Trophoblast cell (in vitro differentiated cells and primary cell): ENCODE results near the gene ZSCAN25.

Experiments
- DNase-seq, 2 donors: peaks; one replicate each; pipeline ENCODE4 v3.0.0-alpha.2; 2016
- H2AFZ ChIP-seq: 2 replicates; pipeline ENCODE4 v1.6.1; 2013; ENCODE audit warnings: low read length, moderate library complexity, mild to moderate bottlenecking; ENCODE audit not compliant: insufficient read depth, poor library complexity
- H2AK5ac ChIP-seq: 2 replicates; pipeline ENCODE4 v1.6.1; 2013; ENCODE audit warnings: mild to moderate bottlenecking, low read length
- H2BK120ac ChIP-seq: 2 replicates; pipeline ENCODE4 v1.6.1; 2013; ENCODE audit warnings: low read length, mild to moderate bottlenecking, moderate library complexity; ENCODE audit not compliant: insufficient read depth, poor library complexity
- H2BK12ac ChIP-seq: 2 replicates; pipeline ENCODE4 v1.6.1; 2013; ENCODE audit warnings: mild to moderate bottlenecking, low read length, moderate library complexity
- H2BK5ac ChIP-seq: 2 replicates; pipeline ENCODE4 v1.6.1; 2013; ENCODE audit warnings: low read length, low read depth, moderate library complexity, mild to moderate bottlenecking; ENCODE audit not compliant: poor library complexity
- H3K14ac ChIP-seq: 2 replicates; pipeline ENCODE4 v1.6.1; 2013; ENCODE audit warnings: mild to moderate bottlenecking, low read length
- H3K18ac ChIP-seq: 2 replicates; pipeline ENCODE4 v1.6.1; 2013; ENCODE audit warnings: mild to moderate bottlenecking, low read length
- H3K23ac ChIP-seq: 2 replicates; pipeline ENCODE4 v1.6.1; 2013; ENCODE audit warnings: low read length
- H3K27ac ChIP-seq: 2 replicates; pipeline ENCODE4 v1.5.1; 2013; ENCODE audit warnings: low read depth, mild to moderate bottlenecking, inconsistent platforms, low read length, moderate library complexity
- H3K27me3 ChIP-seq: 2 replicates; pipeline ENCODE4 v1.6.1; 2013; ENCODE audit warnings: inconsistent platforms, mild to moderate bottlenecking, low read length, moderate library complexity; ENCODE audit not compliant: insufficient read depth
- H3K36me3 ChIP-seq, 2 experiments: 1 replicate in 1 of 2; 2 replicates in 1 of 2; pipeline ENCODE4 v1.6.1; 2013; ENCODE audit warnings: low read length in 2 of 2, mild to moderate bottlenecking in 2 of 2, moderate library complexity in 1 of 2; ENCODE audit not compliant: insufficient read depth in 2 of 2, control insufficient read depth in 1 of 2
- H3K4ac ChIP-seq: 2 replicates; pipeline ENCODE4 v1.6.1; 2013; ENCODE audit warnings: low read depth, mild to moderate bottlenecking, low read length, moderate library complexity
- H3K4me1 ChIP-seq, 2 experiments: 1 replicate in 1 of 2; 2 replicates in 1 of 2; pipeline ENCODE4 v1.6.1; 2013; ENCODE audit warnings: low read length in 2 of 2, mild to moderate bottlenecking in 2 of 2, moderate library complexity in 1 of 2; ENCODE audit not compliant: insufficient read depth in 2 of 2, control insufficient read depth in 1 of 2
- H3K4me2 ChIP-seq: 2 replicates; pipeline ENCODE4 v1.6.1; 2013; ENCODE audit warnings: inconsistent platforms, mild to moderate bottlenecking, low read length, moderate library complexity
- H3K4me3 ChIP-seq: 2 replicates; pipeline ENCODE4 v1.5.1; 2013; ENCODE audit warnings: mild to moderate bottlenecking, low read depth, low read length, inconsistent platforms
- H3K79me1 ChIP-seq: one replicate; pipeline ENCODE4 v1.6.1; 2013; ENCODE audit warnings: low read length
- H3K79me2 ChIP-seq: 2 replicates; pipeline ENCODE4 v1.6.1; 2013; ENCODE audit warnings: low read length, mild to moderate bottlenecking; ENCODE audit not compliant: control insufficient read depth, insufficient read depth, poor library complexity
- H3K9ac ChIP-seq: 2 replicates; pipeline ENCODE4 v1.6.1; 2013; ENCODE audit warnings: mild to moderate bottlenecking, low read length
- H3K9me3 ChIP-seq: 2 replicates; pipeline ENCODE4 v1.6.1; 2013; ENCODE audit warnings: low read depth, mild to moderate bottlenecking, control low read depth, inconsistent platforms, low read length; ENCODE audit not compliant: insufficient read depth
- H4K12ac ChIP-seq: 2 replicates; pipeline ENCODE4 v1.6.1; 2013; ENCODE audit warnings: low read depth, mild to moderate bottlenecking, low read length, moderate library complexity
- H4K8ac ChIP-seq: 2 replicates; pipeline ENCODE4 v1.6.1; 2013; ENCODE audit warnings: low read depth, mild to moderate bottlenecking, low read length, moderate library complexity
- H4K91ac ChIP-seq: one replicate; pipeline ENCODE4 v1.6.1; 2013; ENCODE audit warnings: low read depth, mild to moderate bottlenecking, low read length, moderate library complexity
- WGBS: extraction: QIAGEN DNeasy Blood & Tissue Kit; methylation state at CpG from one replicate; pipeline ENCODE4 v1.1.7; 2013; ENCODE audit warnings: missing lambda C conversion rate; ENCODE audit not compliant: insufficient read length, insufficient coverage; ENCODE audit errors: extremely low coverage; 5-methylcytosine and 5-hydroxymethylcytosine counted together

The ZSCAN25 gene

GRCh38 chr7:99669782-99670181 is 53.0 kb downstream of the ZSCAN25 start:
- WGBS, result no CpG with 5 or more reads among the region's 3 CpGs

DNA sequence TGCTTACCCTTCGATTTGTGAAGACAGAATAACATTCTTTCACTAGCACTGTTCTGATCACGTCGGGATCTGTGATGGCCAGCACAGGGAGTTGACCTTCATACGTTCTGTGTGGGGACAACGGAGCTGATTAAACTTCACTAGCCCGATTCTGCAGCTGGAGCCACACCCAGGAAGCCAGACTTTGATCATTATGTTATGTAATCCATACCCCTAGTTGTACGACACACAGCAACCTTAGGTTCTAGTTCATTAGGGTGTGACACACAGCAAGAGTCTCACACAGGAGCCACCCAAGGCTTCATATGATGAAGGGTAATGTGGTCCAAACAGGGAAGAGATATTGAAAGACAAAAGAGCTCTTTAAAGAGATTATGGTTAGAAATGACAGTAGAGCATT is 55.8 kb downstream of the ZSCAN25 start:
- no peak overlapping the region for H3K18ac ChIP-seq
- H4K12ac ChIP-seq, result no peak overlapping the region
- H3K4me1 ChIP-seq, result no peaks in the 10 kb centered on the region
- no peak overlapping the region for H3K27ac ChIP-seq
- no peak overlapping the region for H3K4me3 ChIP-seq
- no peak overlapping the region for H3K9ac ChIP-seq
- H3K79me2 ChIP-seq, result no peaks in the 10 kb centered on the region
- no peak overlapping the region for H2AK5ac ChIP-seq
- H3K14ac ChIP-seq, result no peak overlapping the region
- no peaks in the 10 kb centered on the region for H3K36me3 ChIP-seq
- no peak overlapping the region for H2BK5ac ChIP-seq
- DNase-seq, result no peak
- H2BK120ac ChIP-seq, result no peak overlapping the region
- WGBS, result no CpG with 5 or more reads among the region's 7 CpGs
- no peak overlapping the region for H3K4ac ChIP-seq
- H2BK12ac ChIP-seq, result no peak overlapping the region
- H2AFZ ChIP-seq, result no peak overlapping the region
- no peaks in the 10 kb centered on the region for H3K27me3 ChIP-seq
- no peak overlapping the region for H3K23ac ChIP-seq
- no peak overlapping the region for H4K91ac ChIP-seq
- no peaks in the 10 kb centered on the region for H3K9me3 ChIP-seq
- H3K79me1 ChIP-seq, result no peaks in the 10 kb centered on the region
- H3K4me2 ChIP-seq, result no peak overlapping the region
- H4K8ac ChIP-seq, result no peak overlapping the region

More at GRCh38 chr7:99669782-99670181, 53.0 kb downstream of the ZSCAN25 start:
- Histone ChIP-seq H3K4ac (no peak overlapping the region), H2BK12ac (no peak overlapping the region), H2AK5ac (no peak overlapping the region), H4K91ac (no peak overlapping the region), H2BK120ac (no peak overlapping the region), H3K4me1 (no peaks in the 10 kb centered on the region), H3K27me3 (no peaks in the 10 kb centered on the region), H3K36me3 (no peaks in the 10 kb centered on the region), H3K9ac (no peak overlapping the region), H3K18ac (no peak overlapping the region), H4K12ac (no peak overlapping the region), H3K4me3 (no peak overlapping the region), H3K14ac (no peak overlapping the region), H3K9me3 (no peaks in the 10 kb centered on the region), H3K23ac (no peak overlapping the region), H3K27ac (no peak overlapping the region), H2AFZ (no peak overlapping the region), H4K8ac (no peak overlapping the region), H3K4me2 (no peak overlapping the region), H2BK5ac (no peak overlapping the region), H3K79me2 (no peaks in the 10 kb centered on the region), H3K79me1 (no peaks in the 10 kb centered on the region)
- peak in 1 of 2 donors; percentile 31 for DNase-seq

- Histone ChIP-seq H3K4me1 (no peaks in the 10 kb centered on the region), H3K18ac (no peak overlapping the region), H2AK5ac (no peak overlapping the region), H2BK12ac (no peak overlapping the region), H4K12ac (no peak overlapping the region), H4K91ac (no peak overlapping the region), H3K36me3 (no peaks in the 10 kb centered on the region), H3K4ac (no peak overlapping the region), H3K9ac (no peak overlapping the region), H3K4me3 (no peak overlapping the region), H3K27me3 (no peaks in the 10 kb centered on the region), H3K27ac (no peak overlapping the region), H3K4me2 (no peak overlapping the region), H2AFZ (no peak overlapping the region), H2BK120ac (no peak overlapping the region), H3K14ac (no peak overlapping the region), H3K23ac (no peak overlapping the region), H4K8ac (no peak overlapping the region), H3K79me1 (no peaks in the 10 kb centered on the region), H3K79me2 (no peaks in the 10 kb centered on the region), H2BK5ac (no peak overlapping the region), H3K9me3 (no peaks in the 10 kb centered on the region)
- DNase-seq, result no peak
- WGBS, result no CpG with 5 or more reads among the region's 2 CpGs
Measured at GRCh38 chr7:99674995-99675742, 58.4 kb downstream of the ZSCAN25 start.

DNA sequence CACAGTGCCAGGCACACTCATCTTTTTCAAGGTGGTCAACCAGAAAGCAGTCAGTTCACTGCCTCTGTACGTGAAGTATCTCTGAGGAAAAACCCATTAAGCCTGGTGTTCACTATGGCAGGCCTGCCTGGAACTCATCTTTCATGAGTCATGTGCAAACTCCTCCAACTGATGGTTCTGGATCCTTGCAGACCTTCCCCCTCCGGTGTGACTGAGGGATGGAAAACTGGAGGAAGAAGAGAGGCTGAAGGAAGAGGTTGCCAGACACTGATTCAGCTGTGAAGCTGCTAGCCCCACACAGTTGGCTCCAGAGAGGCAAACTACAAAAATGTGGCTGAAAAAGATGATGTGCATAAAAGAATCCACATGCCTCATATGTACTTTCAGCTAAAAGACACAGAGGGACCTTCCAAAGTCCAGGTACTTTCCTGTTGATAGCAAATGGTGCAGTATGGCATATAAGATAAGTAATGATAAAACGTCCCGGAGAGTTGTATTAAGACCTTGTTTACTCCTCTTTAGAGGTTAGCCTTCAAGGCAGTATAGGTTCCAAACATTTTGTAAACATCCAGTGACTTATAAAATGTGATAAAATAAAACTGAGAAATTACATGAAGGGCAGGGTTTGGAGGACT is 60.4 kb downstream of the ZSCAN25 start:
- no peaks in the 10 kb centered on the region for H3K27me3 ChIP-seq
- no CpG with 5 or more reads among the region's 4 CpGs for WGBS
- no peak for DNase-seq

More for the DNA sequence above, 60.4 kb downstream of the ZSCAN25 start:
- no peak overlapping the region for H3K27ac ChIP-seq
- no peaks in the 10 kb centered on the region for H3K9me3 ChIP-seq
- no peak overlapping the region for H4K8ac ChIP-seq
- H3K18ac ChIP-seq, result no peak overlapping the region
- H3K9ac ChIP-seq, result no peak overlapping the region
- no peak overlapping the region for H2BK12ac ChIP-seq
- H2BK5ac ChIP-seq, result no peak overlapping the region
- no peak overlapping the region for H3K4me3 ChIP-seq
- H3K79me2 ChIP-seq, result no peaks in the 10 kb centered on the region
- no peak overlapping the region for H2AK5ac ChIP-seq
- H3K4me2 ChIP-seq, result no peak overlapping the region
- no peak overlapping the region for H3K23ac ChIP-seq
- no peak overlapping the region for H4K91ac ChIP-seq
- H2AFZ ChIP-seq, result no peak overlapping the region
- H3K4me1 ChIP-seq, result no peaks in the 10 kb centered on the region
- H4K12ac ChIP-seq, result no peak overlapping the region
- no peaks in the 10 kb centered on the region for H3K79me1 ChIP-seq
- no peaks in the 10 kb centered on the region for H3K36me3 ChIP-seq
- no peak overlapping the region for H3K14ac ChIP-seq
- H3K4ac ChIP-seq, result no peak overlapping the region
- no peak overlapping the region for H2BK120ac ChIP-seq
